GM11168 (cell line): ENCODE measurements around the gene PTPRM.

Experiments
- in situ Hi-C: fragments of 300-500 bp; cut with MboI; formaldehyde crosslinking; loops from one replicate; pipeline ENCODE4 v1.12.0; 2022; ENCODE audit warnings: low sequenced_read_pairs; ENCODE audit not compliant: unreplicated experiment

The PTPRM gene

DNA sequence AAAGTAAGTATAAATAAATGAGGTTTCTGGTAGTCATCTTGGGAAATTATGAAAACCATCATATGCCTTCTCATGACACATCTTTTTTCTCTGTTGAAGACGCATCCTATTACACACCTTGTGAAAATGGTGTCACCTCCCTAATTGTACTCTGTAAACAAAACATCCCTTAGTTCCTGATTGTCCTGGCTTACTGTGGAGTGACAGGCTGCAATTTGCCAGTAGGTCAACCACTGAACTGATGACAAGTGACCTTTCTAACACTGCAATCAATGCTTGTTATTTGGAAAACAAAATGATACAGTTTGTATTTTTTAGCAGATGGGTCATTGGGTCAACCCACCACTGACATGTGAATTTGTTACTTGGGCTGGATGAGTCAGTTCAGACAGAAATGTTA, 219.5 kb downstream of the PTPRM start:
- in situ Hi-C loops = no loop called here

DNA sequence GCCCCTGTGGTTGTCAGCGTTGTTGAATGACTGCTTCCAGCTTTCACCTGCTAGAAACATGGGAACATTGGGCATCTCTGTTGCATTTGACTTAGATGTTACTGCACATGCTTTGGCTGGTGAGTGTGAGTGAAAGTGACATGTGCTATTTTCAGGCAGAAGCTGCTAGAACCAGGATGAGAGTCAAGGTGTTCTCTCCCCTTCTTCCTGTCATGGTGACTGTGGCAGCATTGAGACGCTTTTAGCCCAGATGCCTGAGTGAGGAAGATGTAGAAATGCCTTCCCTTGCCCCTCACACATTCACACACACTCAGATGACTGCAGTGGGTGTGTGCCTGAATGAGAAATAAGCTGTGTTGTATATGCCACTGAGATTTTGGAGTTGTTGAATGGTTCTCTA, 220.2 kb downstream of the PTPRM start:
- in situ Hi-C loops = no loop called here

GRCh38 chr18:7789856-7790552, 222.9 kb downstream of the PTPRM start:
- in situ Hi-C loops = no loop called here

DNA sequence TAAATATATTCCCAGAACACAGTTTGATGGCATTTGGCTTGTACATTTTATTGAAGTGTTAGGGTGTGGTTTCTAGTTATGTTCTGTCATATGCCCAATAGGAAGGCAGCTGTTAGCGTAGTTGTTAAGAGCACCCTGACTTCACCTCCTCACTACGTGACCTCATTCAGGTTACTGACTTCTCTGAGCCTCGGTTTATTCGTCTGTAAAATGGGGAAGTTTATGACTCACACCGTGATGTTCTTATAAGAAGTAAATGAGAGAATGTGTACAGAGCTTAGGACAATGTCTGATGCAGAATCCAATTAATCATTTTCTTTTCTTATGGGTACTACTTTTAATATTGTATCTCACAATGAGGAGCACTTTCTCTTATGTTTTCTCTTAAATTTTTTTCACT, 226.0 kb downstream of the PTPRM start:
- in situ Hi-C loops = no loop called here

- in situ Hi-C loops = no loop called here
Measured at GRCh38 chr18:7803956-7804469, 236.9 kb downstream of the PTPRM start.

- in situ Hi-C loops = no loop called here
Measured at GRCh38 chr18:7805096-7805495, 238.0 kb downstream of the PTPRM start.

- in situ Hi-C loops = no loop called here
Measured at GRCh38 chr18:7805880-7806279, 238.8 kb downstream of the PTPRM start.

GRCh38 chr18:7807936-7808453, 240.9 kb downstream of the PTPRM start:
- in situ Hi-C loops = no loop called here

GRCh38 chr18:7808992-7809391, 241.9 kb downstream of the PTPRM start:
- in situ Hi-C loops = no loop called here

GRCh38 chr18:7809455-7809854, 242.3 kb downstream of the PTPRM start:
- in situ Hi-C loops = no loop called here

DNA sequence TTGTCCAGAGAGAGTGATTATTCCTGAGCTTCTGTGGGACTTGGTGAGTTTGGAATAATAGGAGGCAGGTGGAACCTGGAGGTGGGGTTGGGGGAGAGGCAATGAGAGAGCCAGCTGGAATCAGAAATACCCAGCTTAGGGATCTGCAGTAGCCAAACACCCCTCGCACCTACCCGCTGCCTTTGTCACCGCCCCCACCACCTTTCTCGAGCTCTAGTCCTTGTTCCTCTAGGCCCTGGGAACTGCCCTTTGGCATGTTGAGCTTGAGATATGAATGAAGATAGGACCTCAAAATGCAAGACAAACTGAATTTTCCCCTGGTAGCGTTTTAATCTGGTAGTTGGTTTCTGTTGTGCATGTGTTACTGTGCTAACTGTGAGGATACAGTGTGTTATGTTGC, 242.9 kb downstream of the PTPRM start:
- in situ Hi-C loops = no loop called here

GRCh38 chr18:7812431-7813063, 245.4 kb downstream of the PTPRM start:
- in situ Hi-C loops = no loop called here

DNA sequence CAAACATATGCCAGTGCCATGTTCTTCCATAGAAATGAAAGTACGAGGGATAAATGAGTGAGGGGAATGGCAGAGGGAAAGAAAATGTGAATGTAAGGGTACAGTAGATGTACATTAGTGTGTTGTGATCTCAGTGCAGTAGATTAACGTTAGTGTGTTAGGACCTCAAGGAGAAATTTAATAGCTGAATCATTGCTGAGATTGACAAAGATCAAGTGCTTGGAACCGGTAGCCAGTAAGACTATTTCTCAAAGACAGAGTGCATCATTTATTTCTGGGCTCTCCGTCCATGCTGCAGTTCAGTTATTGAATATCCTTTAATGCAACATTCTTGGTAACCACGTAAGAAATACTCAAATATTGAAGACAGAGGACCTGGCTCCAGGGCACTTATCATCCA, 246.0 kb downstream of the PTPRM start:
- in situ Hi-C loops = no loop called here

DNA sequence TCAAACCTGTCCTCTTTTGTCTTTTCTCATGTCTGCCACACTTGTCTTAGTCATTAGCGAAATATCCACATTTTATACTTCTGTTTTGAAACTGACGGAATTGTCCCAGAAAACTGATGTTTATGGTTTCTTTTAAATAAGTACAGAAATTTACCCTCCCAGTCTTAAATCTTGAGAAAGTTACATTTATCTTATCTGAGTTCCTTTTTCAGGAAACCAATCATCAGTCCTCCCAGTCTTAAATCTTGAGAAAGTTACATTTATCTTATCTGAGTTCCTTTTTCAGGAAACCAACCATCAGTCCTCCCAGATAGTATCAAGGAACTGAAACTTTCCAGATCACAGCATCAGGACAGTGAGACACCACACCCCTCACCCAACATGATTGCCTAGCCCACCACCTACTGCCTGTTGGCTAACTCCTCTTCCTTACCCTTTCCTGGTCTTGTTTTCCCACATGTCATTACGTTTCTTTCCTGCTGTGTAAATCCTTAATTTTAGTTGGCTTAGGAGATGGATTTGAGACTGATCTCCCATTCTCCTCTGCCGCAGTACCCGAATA, 247.7 kb downstream of the PTPRM start:
- in situ Hi-C loops = no loop called here

GRCh38 chr18:7815787-7816186, 248.7 kb downstream of the PTPRM start:
- in situ Hi-C loops = no loop called here

GRCh38 chr18:7817575-7818230, 250.6 kb downstream of the PTPRM start:
- in situ Hi-C loops = no loop called here

GRCh38 chr18:7821784-7822183, 254.7 kb downstream of the PTPRM start:
- in situ Hi-C loops = no loop called here

DNA sequence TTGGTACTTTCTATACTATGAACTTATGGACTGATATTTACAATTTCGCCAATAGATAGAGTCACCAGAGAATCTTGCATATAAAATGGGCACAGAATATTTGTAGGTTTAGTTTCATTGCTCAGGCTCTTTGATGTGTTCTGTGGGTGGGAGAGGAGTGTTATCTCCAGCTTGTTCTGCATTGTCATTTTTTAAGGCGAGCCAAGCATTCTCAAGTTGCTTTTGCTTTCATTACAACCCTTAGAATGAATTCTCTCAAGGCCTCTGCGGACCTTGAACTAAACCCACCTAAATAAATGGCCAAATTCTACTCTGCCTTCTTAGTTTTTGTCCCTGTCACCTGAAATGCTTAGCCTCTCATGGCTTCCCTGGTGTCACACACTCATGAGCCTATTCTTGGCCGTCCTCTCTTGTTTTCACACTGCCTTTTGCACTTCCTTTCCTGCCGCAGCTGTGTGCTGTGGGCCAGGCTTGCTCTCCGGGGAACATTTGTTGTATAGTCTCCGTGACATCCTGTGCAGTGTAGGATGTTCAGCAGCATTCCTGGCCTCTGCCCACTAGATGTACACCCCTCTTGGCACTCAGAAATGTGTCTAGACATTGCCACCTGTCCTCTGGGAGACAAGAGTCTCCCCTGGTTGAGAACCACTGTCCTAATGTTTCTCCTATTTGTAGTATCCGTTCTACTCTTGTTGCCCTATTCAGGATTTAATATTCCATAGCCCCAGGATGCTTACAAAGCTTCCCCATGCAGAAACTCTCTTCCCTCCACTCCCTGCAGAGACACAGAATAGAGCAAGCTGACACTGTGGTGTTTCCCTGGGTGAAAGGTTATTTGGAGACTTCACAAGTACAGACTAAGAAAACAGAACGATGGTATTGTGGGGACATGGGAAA, 255.6 kb downstream of the PTPRM start:
- in situ Hi-C loops = no loop called here

DNA sequence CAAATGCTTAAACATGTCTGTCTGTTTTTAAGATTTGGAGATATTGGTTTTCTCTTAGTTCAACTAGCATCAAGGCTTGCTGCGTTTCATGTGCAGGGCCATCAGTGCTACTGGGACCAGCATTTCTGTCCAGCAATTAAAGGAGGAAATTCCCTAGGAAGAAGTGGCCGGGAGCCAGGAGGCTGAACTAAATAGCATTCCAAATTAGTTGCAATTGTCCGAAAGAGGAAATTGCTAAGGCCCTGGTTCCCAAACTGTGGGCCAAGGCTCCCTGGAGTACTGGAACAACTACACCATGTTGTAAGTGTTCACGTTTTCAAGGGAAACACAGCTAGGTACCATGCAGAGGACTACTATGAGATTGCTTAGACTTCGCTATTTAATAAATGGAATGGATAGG, 257.9 kb downstream of the PTPRM start:
- in situ Hi-C loops = no loop called here

- in situ Hi-C loops = no loop called here
Measured at GRCh38 chr18:7830468-7830867, 263.4 kb downstream of the PTPRM start.
